Mucosa of descending colon (tissue), 3 donors: ENCODE results near the gene CACNA1C. TPM values are rescaled to one million over a fixed set of nuclear protein-coding genes. Genes with fewer than 3 reads are reported as not detected.

ENCODE experiments used
- ATAC-seq: fragments of 200-7000 bp; cut with Tn5 transposase; one replicate; pipeline ENCODE4 v1.9.1; 2020; ENCODE audit warnings: mild to moderate bottlenecking, moderate library complexity
- DNase-seq, 3 donors: peaks; one replicate each; pipeline ENCODE4 v3.0.0-alpha.2; 2020
- H3K36me3 ChIP-seq: fragments of 200-600 bp; one replicate; pipeline ENCODE4 v1.8.0; 2021; ENCODE audit warnings: low read depth, mild to moderate bottlenecking
- H3K4me1 ChIP-seq: fragments of 200-600 bp; one replicate; pipeline ENCODE4 v1.8.0; 2021; ENCODE audit warnings: low read depth, mild to moderate bottlenecking
- H3K4me3 ChIP-seq: fragments of 200-600 bp; one replicate; pipeline ENCODE4 v1.8.0; 2021; ENCODE audit warnings: mild to moderate bottlenecking
- H3K9me3 ChIP-seq: fragments of 200-600 bp; one replicate; pipeline ENCODE4 v1.8.0; 2021; ENCODE audit warnings: mild to moderate bottlenecking
- intact Hi-C, 2 donors: fragments of 100-400 bp; cut with DNase I in 1 of 2; cut with micrococcal nuclease in 1 of 2; formaldehyde crosslinking; loops; one replicate each; pipeline versions ENCODE4 v1.11.0 to v1.11.1; 2022; cut with DNase I, micrococcal nuclease
- total RNA-seq, 3 donors: library from RNA; stranded (reverse); fragmentation: NEBNext Ultra II Directional in 2 of 3; extraction: Animal tissue kit (Norgen Biotek cat#: 25700) in 2 of 3; gene quantifications; one replicate each; pipeline versions ENCODE4 v1.2.1 to v1.2.4, GENCODE V29; 2021 to 2023
- TF ChIP-seq, protein P1 (sequence below): fragments of 200-600 bp; IDR thresholded peaks from one replicate; pipeline ENCODE4 v1.8.0; 2022; ENCODE audit warnings: antibody characterized with exemption, mild to moderate bottlenecking
- donor health status: DM: no; HTN: no; CAD: no; lungs with moderate emphysema.
- donor health status: DM: no; HTN: no; CAD: no.
- donor health status: DM: no; HTN: yes; CAD: no.

The CACNA1C gene
- total RNA-seq, 3 donors from 2014 or later: 5.5 to 89.4 (median 9.2) TPM

- no peaks in the 10 kb centered on the region for H3K4me1 ChIP-seq
- no peak overlapping the region for H3K4me3 ChIP-seq
- DNase-seq: no peak
- intact Hi-C loops: no loop called here
- no peaks in the 10 kb centered on the region for H3K36me3 ChIP-seq
- no peaks in the 10 kb centered on the region for H3K9me3 ChIP-seq
- TF ChIP-seq, protein P1, sequence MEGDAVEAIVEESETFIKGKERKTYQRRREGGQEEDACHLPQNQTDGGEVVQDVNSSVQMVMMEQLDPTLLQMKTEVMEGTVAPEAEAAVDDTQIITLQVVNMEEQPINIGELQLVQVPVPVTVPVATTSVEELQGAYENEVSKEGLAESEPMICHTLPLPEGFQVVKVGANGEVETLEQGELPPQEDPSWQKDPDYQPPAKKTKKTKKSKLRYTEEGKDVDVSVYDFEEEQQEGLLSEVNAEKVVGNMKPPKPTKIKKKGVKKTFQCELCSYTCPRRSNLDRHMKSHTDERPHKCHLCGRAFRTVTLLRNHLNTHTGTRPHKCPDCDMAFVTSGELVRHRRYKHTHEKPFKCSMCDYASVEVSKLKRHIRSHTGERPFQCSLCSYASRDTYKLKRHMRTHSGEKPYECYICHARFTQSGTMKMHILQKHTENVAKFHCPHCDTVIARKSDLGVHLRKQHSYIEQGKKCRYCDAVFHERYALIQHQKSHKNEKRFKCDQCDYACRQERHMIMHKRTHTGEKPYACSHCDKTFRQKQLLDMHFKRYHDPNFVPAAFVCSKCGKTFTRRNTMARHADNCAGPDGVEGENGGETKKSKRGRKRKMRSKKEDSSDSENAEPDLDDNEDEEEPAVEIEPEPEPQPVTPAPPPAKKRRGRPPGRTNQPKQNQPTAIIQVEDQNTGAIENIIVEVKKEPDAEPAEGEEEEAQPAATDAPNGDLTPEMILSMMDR: no peak
- ATAC-seq: no peak
Measured at GRCh38 chr12:2664721-2665577, 612.2 kb downstream of the CACNA1C start.

DNA sequence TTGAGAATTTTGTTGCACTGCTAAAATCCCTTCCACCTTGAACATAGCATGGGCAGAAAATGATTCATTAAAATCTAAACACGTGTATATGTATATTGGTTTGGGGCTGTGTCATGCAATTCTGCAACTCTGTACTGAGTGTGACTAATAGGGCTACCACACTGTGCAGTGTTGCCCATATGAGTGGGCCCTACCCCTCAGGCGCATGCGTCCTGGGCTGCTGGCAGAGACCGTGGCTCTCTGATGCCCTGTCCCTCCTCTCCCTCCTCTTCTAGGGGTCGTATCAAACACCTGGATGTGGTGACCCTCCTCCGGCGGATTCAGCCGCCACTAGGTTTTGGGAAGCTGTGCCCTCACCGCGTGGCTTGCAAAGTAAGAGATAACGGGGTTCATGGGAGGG, 613.6 kb downstream of the CACNA1C start:
- no peak for DNase-seq
- Histone ChIP-seq H3K9me3 (no peaks in the 10 kb centered on the region), H3K4me3 (no peak overlapping the region), H3K4me1 (no peaks in the 10 kb centered on the region), H3K36me3 (no peaks in the 10 kb centered on the region)
- TF ChIP-seq, protein P1: no peak
- ATAC-seq: no peak
- intact Hi-C loops: no loop called here

- no peaks in the 10 kb centered on the region for H3K36me3 ChIP-seq
- TF ChIP-seq, protein P1: no peak
- DNase-seq: no peak
- no peaks in the 10 kb centered on the region for H3K4me1 ChIP-seq
- intact Hi-C loops: no loop called here
- no peak overlapping the region for H3K4me3 ChIP-seq
- ATAC-seq: no peak
- H3K9me3 ChIP-seq: no peaks in the 10 kb centered on the region
Measured at GRCh38 chr12:2666846-2667245, 614.1 kb downstream of the CACNA1C start.

- TF ChIP-seq, protein P1: no peak
- H3K9me3 ChIP-seq: no peaks in the 10 kb centered on the region
- ATAC-seq: no peak
Measured at GRCh38 chr12:2667716-2668440, 615.1 kb downstream of the CACNA1C start.

GRCh38 chr12:2668816-2669215, 616.0 kb downstream of the CACNA1C start:
- TF ChIP-seq, protein P1: no peak
- H3K36me3 ChIP-seq: no peaks in the 10 kb centered on the region
- intact Hi-C loops: no loop called here
- DNase-seq (no peak), ATAC-seq (no peak)
- no peaks in the 10 kb centered on the region for H3K9me3 ChIP-seq
- no peak overlapping the region for H3K4me3 ChIP-seq
- no peaks in the 10 kb centered on the region for H3K4me1 ChIP-seq

More at GRCh38 chr12:2667716-2668440, 615.1 kb downstream of the CACNA1C start:
- DNase-seq: no peak
- Histone ChIP-seq H3K36me3 (no peaks in the 10 kb centered on the region), H3K4me1 (no peaks in the 10 kb centered on the region), H3K4me3 (no peak overlapping the region)
- intact Hi-C loops: no loop called here
